OCI-LY1 (cell line): ENCODE measurements around the gene IGF2R.

ENCODE experiments used
- H2AFZ ChIP-seq: fragments of 200-600 bp; sonication (generic), shearing (Covaris generic); 2 replicates; pipeline ENCODE4 v1.6.0; 2014; ENCODE audit warnings: antibody characterized with exemption, mild to moderate bottlenecking, low read length
- H3F3A ChIP-seq: fragments of 200-600 bp; sonication (generic), shearing (Covaris generic); 2 replicates; pipeline ENCODE4 v1.6.0; 2014; ENCODE audit warnings: mild to moderate bottlenecking, antibody characterized with exemption, low read length, moderate library complexity; ENCODE audit not compliant: insufficient read depth
- H3K27ac ChIP-seq: fragments of 200-600 bp; sonication (generic); 2 replicates; pipeline ENCODE4 v1.5.1; 2014; ENCODE audit warnings: low read length, mixed run types, mild to moderate bottlenecking, low read depth; ENCODE audit not compliant: poor library complexity, severe bottlenecking
- H3K27me3 ChIP-seq: fragments of 200-600 bp; sonication (generic); 2 replicates; pipeline ENCODE4 v1.6.0; 2014; ENCODE audit warnings: antibody characterized with exemption, mild to moderate bottlenecking, low read length, moderate library complexity; ENCODE audit not compliant: insufficient read depth
- H3K36me3 ChIP-seq: fragments of 200-600 bp; sonication (generic); 2 replicates; pipeline ENCODE4 v1.6.1; 2014; ENCODE audit warnings: mild to moderate bottlenecking, antibody characterized with exemption, low read length, moderate library complexity, mixed read lengths; ENCODE audit not compliant: insufficient read depth
- H3K4me1 ChIP-seq: fragments of 200-600 bp; sonication (generic); 2 replicates; pipeline ENCODE4 v1.5.1; 2014; ENCODE audit warnings: mild to moderate bottlenecking, low read length, moderate library complexity; ENCODE audit not compliant: insufficient read depth, severe bottlenecking
- H3K4me2 ChIP-seq: fragments of 200-600 bp; sonication (generic), shearing (Covaris generic); 2 replicates; pipeline ENCODE4 v1.6.1; 2014; ENCODE audit warnings: low read length
- H3K4me3 ChIP-seq: fragments of 200-600 bp; sonication (generic); 2 replicates; pipeline ENCODE4 v1.5.1; 2014; ENCODE audit warnings: low read length, low read depth, mild to moderate bottlenecking, mixed read lengths; ENCODE audit not compliant: poor library complexity, severe bottlenecking
- H3K79me2 ChIP-seq: fragments of 200-600 bp; shearing (Covaris generic); 2 replicates; pipeline ENCODE4 v1.6.1; 2016; ENCODE audit warnings: mixed run types, low read length, mixed read lengths; ENCODE audit not compliant: insufficient read depth
- H3K9ac ChIP-seq: fragments of 200-600 bp; sonication (generic), shearing (Covaris generic); 2 replicates; pipeline ENCODE4 v1.6.1; 2014; ENCODE audit warnings: mild to moderate bottlenecking, low read length, mixed read lengths
- H3K9me2 ChIP-seq: fragments of 200-600 bp; sonication (generic), shearing (Covaris generic); 2 replicates; pipeline ENCODE4 v1.6.1; 2014; ENCODE audit warnings: low read depth, mild to moderate bottlenecking, low read length, mixed read lengths
- H3K9me3 ChIP-seq: fragments of 200-600 bp; shearing (Covaris generic); 2 replicates; pipeline ENCODE4 v1.6.1; 2014; ENCODE audit warnings: low read length, mixed read lengths
- H4K20me1 ChIP-seq: fragments of 200-600 bp; sonication (generic), shearing (Covaris generic); 2 replicates; pipeline ENCODE4 v1.6.0; 2016; ENCODE audit warnings: mild to moderate bottlenecking, low read length; ENCODE audit not compliant: insufficient read depth
- CTCF ChIP-seq: fragments of 200-600 bp; sonication (generic), shearing (Covaris generic); IDR thresholded peaks from 2 replicates; pipeline ENCODE4 v1.5.1; 2017; ENCODE audit warnings: mild to moderate bottlenecking, antibody characterized with exemption, low read length, moderate library complexity, mixed read lengths
- EZH2 ChIP-seq: fragments of 200-600 bp; sonication (generic), shearing (Covaris generic); IDR thresholded peaks from 2 replicates; pipeline ENCODE4 v1.8.0; 2017; ENCODE audit warnings: borderline replicate concordance, mixed run types, mild to moderate bottlenecking, antibody characterized with exemption, low read length, moderate library complexity, mixed read lengths

IGF2R gene

GRCh38 chr6:159988983-159989454 lies 20.1 kb downstream of the IGF2R start:
- Histone ChIP-seq H3F3A (no peaks in the 10 kb centered on the region), H3K36me3 (peaks cover 18% of the 10 kb centered on the region; the same call in 1 of the 2 replicates), H3K79me2 (peaks cover 7% of the 10 kb centered on the region; the same call in 1 of the 2 replicates), H3K27me3 (no peaks in the 10 kb centered on the region), H3K4me3 (no peak overlapping the region), H2AFZ (no peak overlapping the region), H3K27ac (no peak overlapping the region), H3K9me3 (0 out of 2 replicates have a peak, but pooled peaks cover 2% of the 10 kb centered on the region), H4K20me1 (no peaks in the 10 kb centered on the region), H3K4me1 (no peaks in the 10 kb centered on the region), H3K9me2 (no peaks in the 10 kb centered on the region), H3K4me2 (no peak overlapping the region), H3K9ac (no peak overlapping the region)
- no peak for TF ChIP-seq CTCF
- no peak for TF ChIP-seq EZH2

GRCh38 chr6:159989492-159990480 lies 20.9 kb downstream of the IGF2R start:
- TF ChIP-seq EZH2: no peak
- Histone ChIP-seq H3K4me1 (no peaks in the 10 kb centered on the region), H3K27me3 (no peaks in the 10 kb centered on the region), H3K9me3 (0 out of 2 replicates have a peak, but pooled peaks cover 2% of the 10 kb centered on the region), H3F3A (no peaks in the 10 kb centered on the region), H4K20me1 (no peaks in the 10 kb centered on the region), H3K79me2 (peaks cover 7% of the 10 kb centered on the region; the same call in 1 of the 2 replicates), H3K9me2 (no peaks in the 10 kb centered on the region), H2AFZ (no peak overlapping the region), H3K9ac (no peak overlapping the region), H3K4me2 (no peak overlapping the region), H3K4me3 (no peak overlapping the region), H3K27ac (no peak overlapping the region), H3K36me3 (peaks cover 18% of the 10 kb centered on the region; the same call in 1 of the 2 replicates)

- H3K9me3 ChIP-seq: 0 out of 2 replicates have a peak, but pooled peaks cover 2% of the 10 kb centered on the region
- H3K9ac ChIP-seq: no peak overlapping the region
- H3K27me3 ChIP-seq: no peaks in the 10 kb centered on the region
- H3K9me2 ChIP-seq: no peaks in the 10 kb centered on the region
- H3K27ac ChIP-seq: no peak overlapping the region
- H3K4me1 ChIP-seq: no peaks in the 10 kb centered on the region
- no peak overlapping the region for H3K4me2 ChIP-seq
- peaks cover 26% of the 10 kb centered on the region for H3K36me3 ChIP-seq
- H4K20me1 ChIP-seq: no peaks in the 10 kb centered on the region
- TF ChIP-seq EZH2: no peak
- no peak for TF ChIP-seq CTCF
- H3F3A ChIP-seq: no peaks in the 10 kb centered on the region
- 0 out of 2 replicates have a peak, but pooled peaks cover 4% of the 10 kb centered on the region for H3K79me2 ChIP-seq
- H3K4me3 ChIP-seq: no peak overlapping the region
- no peak overlapping the region for H2AFZ ChIP-seq
Observed at GRCh38 chr6:159992366-159992765, 23.5 kb downstream of the IGF2R start.
